ENCODE results near the gene TCOF1.

TCOF1 gene

DNA sequence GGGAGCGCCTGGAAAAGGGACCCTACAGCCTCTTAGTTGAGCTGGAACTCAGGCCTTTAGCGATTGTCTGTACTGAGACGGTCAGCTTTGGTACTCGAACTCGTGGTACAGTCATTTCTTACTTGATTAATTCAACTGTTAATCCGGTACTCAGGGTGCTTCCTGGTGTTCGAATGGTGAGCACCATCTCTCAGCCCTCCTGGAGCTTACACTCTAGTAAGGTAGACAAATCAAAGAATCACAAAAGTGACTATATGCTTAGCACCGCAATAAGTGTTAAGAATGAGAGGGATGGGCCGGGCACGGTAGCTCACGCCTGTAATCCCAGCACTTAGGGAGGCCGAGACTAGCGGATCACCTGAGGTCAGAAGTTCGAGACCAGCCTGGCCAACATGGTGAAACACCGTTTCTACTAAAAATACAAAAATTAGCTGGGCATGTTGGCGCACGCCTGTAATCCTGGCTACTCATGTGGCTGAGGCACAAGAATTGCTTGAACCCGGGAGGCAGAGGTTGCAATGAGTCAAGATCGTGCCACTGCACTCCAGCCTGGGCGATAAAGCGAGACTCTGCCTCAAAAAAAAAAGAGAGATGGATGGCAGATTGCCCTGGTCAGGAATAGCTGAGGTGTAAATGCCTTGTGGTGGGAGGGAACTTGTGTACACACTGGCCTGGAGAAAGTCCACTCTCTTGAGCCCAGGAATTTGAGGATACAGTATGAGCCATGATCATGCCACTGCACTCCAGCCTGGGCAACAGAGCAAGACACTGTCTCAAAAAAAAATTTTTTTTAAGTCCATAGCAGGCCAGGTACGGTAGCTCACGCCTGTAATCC lies 981 bp downstream of the TCOF1 start:
- FAIRE-seq (no peak), DNase-seq (ENCODE audit: insufficient read length, low spot score) (no peak)
- TF ChIP-seq, protein P1, sequence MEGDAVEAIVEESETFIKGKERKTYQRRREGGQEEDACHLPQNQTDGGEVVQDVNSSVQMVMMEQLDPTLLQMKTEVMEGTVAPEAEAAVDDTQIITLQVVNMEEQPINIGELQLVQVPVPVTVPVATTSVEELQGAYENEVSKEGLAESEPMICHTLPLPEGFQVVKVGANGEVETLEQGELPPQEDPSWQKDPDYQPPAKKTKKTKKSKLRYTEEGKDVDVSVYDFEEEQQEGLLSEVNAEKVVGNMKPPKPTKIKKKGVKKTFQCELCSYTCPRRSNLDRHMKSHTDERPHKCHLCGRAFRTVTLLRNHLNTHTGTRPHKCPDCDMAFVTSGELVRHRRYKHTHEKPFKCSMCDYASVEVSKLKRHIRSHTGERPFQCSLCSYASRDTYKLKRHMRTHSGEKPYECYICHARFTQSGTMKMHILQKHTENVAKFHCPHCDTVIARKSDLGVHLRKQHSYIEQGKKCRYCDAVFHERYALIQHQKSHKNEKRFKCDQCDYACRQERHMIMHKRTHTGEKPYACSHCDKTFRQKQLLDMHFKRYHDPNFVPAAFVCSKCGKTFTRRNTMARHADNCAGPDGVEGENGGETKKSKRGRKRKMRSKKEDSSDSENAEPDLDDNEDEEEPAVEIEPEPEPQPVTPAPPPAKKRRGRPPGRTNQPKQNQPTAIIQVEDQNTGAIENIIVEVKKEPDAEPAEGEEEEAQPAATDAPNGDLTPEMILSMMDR (IDR thresholded peaks at IDR 0.05; ENCODE audit: insufficient read depth, missing control alignments) = no peak

DNA sequence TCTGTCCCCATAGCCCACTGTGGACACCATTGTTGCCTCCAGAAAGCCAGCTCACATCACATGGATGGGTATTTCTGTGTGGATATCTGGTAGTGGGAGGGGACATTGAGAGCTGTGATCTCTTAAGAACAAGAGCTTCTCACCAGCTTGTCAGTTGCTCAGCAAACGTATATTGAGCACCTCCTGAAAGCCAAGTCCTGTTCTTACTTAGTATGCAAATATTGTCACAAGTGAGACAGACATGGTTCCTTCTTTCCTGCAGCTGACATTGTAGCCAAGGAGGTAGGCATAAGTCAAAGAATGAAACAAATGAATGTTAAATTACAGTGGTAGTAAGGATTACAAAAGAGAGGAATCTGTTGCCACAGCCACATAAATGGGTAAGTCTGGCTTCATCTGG lies 3.8 kb downstream of the TCOF1 start:
- FAIRE-seq (no peak), DNase-seq (ENCODE audit: insufficient read length, low spot score) (no peak)
- TF ChIP-seq, protein P1 (IDR thresholded peaks at IDR 0.05; ENCODE audit: insufficient read depth, missing control alignments) = no peak

DNA sequence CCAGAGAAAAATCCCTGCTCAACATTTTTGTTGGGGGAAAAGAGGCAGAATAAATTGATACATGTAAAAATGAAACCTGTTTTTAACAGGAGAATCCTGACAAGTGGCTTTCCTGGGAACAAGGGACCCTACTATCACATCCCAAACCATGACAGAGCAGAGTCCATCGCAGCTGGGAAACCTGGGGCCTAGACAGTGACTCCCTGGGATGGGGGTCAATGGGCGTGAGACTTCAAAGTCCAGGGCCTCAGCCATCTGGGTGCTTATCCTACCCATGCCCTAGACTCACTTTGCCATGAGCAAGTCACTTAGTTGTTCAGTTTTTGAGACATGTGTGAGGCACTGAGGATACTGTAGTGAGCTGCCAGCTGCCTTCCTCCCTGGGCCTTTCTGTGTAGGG lies 5.7 kb downstream of the TCOF1 start:
- no peak for FAIRE-seq
- TF ChIP-seq, protein P1 (IDR thresholded peaks at IDR 0.05; ENCODE audit: insufficient read depth, missing control alignments) = no peak
- DNase-seq (ENCODE audit: insufficient read length, low spot score) = no peak

DNA sequence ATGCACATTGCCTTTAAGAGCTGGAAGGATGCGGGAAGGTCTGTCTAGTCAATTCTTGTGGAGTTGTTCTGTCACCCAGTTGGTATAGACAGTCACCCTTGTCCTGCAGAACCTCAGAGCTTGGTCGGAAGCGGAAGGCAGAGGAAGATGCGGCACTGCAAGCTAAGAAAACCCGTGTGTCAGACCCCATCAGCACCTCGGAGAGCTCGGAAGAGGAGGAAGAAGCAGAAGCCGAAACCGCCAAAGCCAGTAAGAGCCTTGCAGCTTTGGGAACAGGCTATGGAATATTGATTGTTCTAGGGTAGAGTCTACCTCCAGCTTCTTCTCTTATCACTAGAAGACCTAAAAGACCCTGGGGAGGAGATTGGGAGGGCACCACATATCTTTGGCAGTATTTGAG lies 6.5 kb downstream of the TCOF1 start:
- DNase-seq (ENCODE audit: insufficient read length, low spot score) (no peak), FAIRE-seq (no peak)
- TF ChIP-seq, protein P1 (IDR thresholded peaks at IDR 0.05; ENCODE audit: insufficient read depth, missing control alignments) = no peak

DNA sequence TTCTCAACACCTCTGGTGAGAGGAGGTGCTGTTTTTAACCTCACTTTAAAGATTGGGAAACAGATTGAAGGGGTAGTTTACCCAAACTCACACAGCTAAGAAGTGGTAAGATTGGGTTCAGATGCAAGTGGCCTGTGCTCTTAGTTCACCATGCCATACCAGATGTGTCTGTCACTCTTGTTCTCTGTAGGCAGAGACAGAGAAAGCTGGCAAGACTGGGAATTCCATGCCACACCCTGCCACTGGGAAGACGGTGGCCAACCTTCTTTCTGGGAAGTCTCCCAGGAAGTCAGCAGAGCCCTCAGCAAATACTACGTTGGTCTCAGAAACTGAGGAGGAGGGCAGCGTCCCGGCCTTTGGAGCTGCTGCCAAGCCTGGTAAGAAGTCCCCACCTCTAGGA lies 11.0 kb downstream of the TCOF1 start:
- DNase-seq (ENCODE audit: insufficient read length, low spot score) = no peak
- TF ChIP-seq, protein P1 (IDR thresholded peaks at IDR 0.05; ENCODE audit: insufficient read depth, missing control alignments) = no peak
- FAIRE-seq = no peak

DNA sequence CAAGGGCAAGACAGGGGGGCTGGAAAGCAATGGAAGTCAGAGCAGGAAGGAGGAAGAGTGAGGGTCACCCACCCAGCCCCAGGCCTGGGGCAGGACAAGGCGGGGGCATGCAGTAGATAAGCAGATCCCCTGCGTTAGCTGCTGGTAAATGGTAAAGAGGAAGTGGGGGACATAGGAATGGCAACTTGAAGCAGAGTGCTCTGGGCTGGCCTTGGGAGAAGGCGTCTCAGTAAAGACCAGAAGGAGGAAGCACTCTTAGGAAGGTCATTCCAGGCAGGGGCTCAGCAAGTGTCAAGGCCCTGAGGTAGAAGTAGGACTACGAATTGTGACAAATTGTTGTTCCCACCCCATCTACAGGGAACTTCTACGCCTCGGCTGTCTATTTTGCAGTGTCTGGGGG lies 15.1 kb downstream of the TCOF1 start:
- no peak for FAIRE-seq
- TF ChIP-seq, protein P1 (IDR thresholded peaks at IDR 0.05; ENCODE audit: insufficient read depth, missing control alignments) = no peak
- no peak for DNase-seq (ENCODE audit: insufficient read length, low spot score)

DNA sequence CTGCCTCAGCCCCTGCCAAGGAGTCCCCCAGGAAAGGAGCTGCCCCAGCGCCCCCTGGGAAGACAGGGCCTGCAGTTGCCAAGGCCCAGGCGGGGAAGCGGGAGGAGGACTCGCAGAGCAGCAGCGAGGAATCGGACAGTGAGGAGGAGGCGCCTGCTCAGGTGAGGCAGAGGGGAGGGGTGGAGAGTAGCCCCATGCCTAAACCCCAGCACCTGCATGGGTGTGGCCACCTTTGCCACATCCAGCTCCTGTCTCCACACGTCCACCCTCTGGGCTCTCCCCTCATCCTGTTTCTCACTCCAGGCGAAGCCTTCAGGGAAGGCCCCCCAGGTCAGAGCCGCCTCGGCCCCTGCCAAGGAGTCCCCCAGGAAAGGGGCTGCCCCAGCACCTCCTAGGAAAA lies 17.2 kb downstream of the TCOF1 start:
- FAIRE-seq (no peak), DNase-seq (ENCODE audit: insufficient read length, low spot score) (no peak)
- TF ChIP-seq, protein P1 (IDR thresholded peaks at IDR 0.05; ENCODE audit: insufficient read depth, missing control alignments) = no peak
